ENCODE results near the gene SPO11. TPM values are rescaled to one million over a fixed set of nuclear protein-coding genes. Genes with fewer than 3 reads are reported as not detected.

SPO11 gene
- total and polyA plus RNA-seq, 2 of the 13 experiments (the other 11 are each of a cell fraction or from before 2014, with no cell fraction given) = not detected

- no peak for TF ChIP-seq SMARCE1 (IDR thresholded peaks at IDR 0.05; ENCODE audit: borderline replicate concordance)
- TF ChIP-seq JUND (CRISPR knock-in tag; IDR thresholded peaks at IDR 0.05) = no peak
- no peak for TF ChIP-seq FOSL1 (CRISPR knock-in tag; IDR thresholded peaks at IDR 0.05; ENCODE audit: borderline replicate concordance)
- TF ChIP-seq, protein P1, sequence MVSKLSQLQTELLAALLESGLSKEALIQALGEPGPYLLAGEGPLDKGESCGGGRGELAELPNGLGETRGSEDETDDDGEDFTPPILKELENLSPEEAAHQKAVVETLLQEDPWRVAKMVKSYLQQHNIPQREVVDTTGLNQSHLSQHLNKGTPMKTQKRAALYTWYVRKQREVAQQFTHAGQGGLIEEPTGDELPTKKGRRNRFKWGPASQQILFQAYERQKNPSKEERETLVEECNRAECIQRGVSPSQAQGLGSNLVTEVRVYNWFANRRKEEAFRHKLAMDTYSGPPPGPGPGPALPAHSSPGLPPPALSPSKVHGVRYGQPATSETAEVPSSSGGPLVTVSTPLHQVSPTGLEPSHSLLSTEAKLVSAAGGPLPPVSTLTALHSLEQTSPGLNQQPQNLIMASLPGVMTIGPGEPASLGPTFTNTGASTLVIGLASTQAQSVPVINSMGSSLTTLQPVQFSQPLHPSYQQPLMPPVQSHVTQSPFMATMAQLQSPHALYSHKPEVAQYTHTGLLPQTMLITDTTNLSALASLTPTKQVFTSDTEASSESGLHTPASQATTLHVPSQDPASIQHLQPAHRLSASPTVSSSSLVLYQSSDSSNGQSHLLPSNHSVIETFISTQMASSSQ (IDR thresholded peaks at IDR 0.05; ENCODE audit: low read depth) = no peak
- TF ChIP-seq, protein P1 (CRISPR knock-in tag; IDR thresholded peaks at IDR 0.05; ENCODE audit: borderline replicate concordance) = no peak
- no peak for TF ChIP-seq ZNF251 (CRISPR knock-in tag; IDR thresholded peaks at IDR 0.05)
- no peak for TF ChIP-seq XRCC5 (optimal IDR thresholded peaks at IDR 0.05; ENCODE audit: low read length)
- peak; percentile 67; the same call in 1 of the 2 replicates for TF ChIP-seq HES4 (CRISPR knock-in tag; IDR thresholded peaks at IDR 0.05; ENCODE audit: borderline replicate concordance)
- no peak for TF ChIP-seq CTCF (CRISPR knock-in tag; IDR thresholded peaks at IDR 0.05)
- no peak for TF ChIP-seq GMEB1 (CRISPR knock-in tag; IDR thresholded peaks at IDR 0.05; ENCODE audit: borderline replicate concordance)
- TF ChIP-seq SNRNP70 (IDR thresholded peaks at IDR 0.05; ENCODE audit: low read depth, low read length) = no peak
- TF ChIP-seq ELF3 (CRISPR knock-in tag; IDR thresholded peaks at IDR 0.05) = no peak
- 0 out of 2 replicates have a peak, but pooled peaks have one; percentile 11 for TF ChIP-seq RXRA (CRISPR knock-in tag; IDR thresholded peaks at IDR 0.05)
- no peak for TF ChIP-seq HOXA5 (CRISPR knock-in tag; IDR thresholded peaks at IDR 0.05)
- TF ChIP-seq PHF8 (CRISPR knock-in tag; IDR thresholded peaks at IDR 0.05) = peak; percentile 27; the same call in 1 of the 2 replicates
Measured at GRCh38 chr20:57391439-57392301, 62.1 kb downstream of the SPO11 start (continued).
